Spleen (tissue), 11 donors: ENCODE results near the gene RARG. TPM values are rescaled to one million over a fixed set of nuclear protein-coding genes. Genes with fewer than 3 reads are reported as not detected.

ENCODE experiments used
- DNase-seq: peaks from one replicate; pipeline ENCODE4 v3.0.0-alpha.2; 2020
- H3K27ac ChIP-seq, 8 donors: fragments of 200-600 bp; sonication (generic) in 7 of 8; 1 replicate in 4 of 8; 2 replicates in 4 of 8; pipeline versions ENCODE4 v1.5.0 to v1.8.0; 2016 to 2021; ENCODE audit warnings: inconsistent platforms in 4 of 8, mild to moderate bottlenecking in 4 of 8, moderate library complexity in 1 of 8
- H3K27me3 ChIP-seq, 7 donors: fragments of 200-600 bp; sonication (generic) in 6 of 7; replicated peaks in 1 of 7; 1 replicate in 4 of 7; 2 replicates in 3 of 7; pipeline versions ENCODE4 v1.5.0 to v1.8.0; 2016 to 2021; ENCODE audit warnings: inconsistent platforms in 3 of 7, mild to moderate bottlenecking in 1 of 7
- H3K36me3 ChIP-seq, 6 donors: fragments of 200-600 bp; sonication (generic) in 5 of 6; 1 replicate in 4 of 6; 2 replicates in 2 of 6; pipeline versions ENCODE4 v1.5.0 to v1.8.0; 2016 to 2021; ENCODE audit warnings: inconsistent platforms in 2 of 6
- H3K4me1 ChIP-seq, 6 donors: fragments of 200-600 bp; sonication (generic) in 5 of 6; 1 replicate in 3 of 6; 2 replicates in 3 of 6; pipeline versions ENCODE4 v1.5.0 to v1.8.0; 2016 to 2021; ENCODE audit warnings: inconsistent platforms in 3 of 6
- H3K4me3 ChIP-seq, 8 donors: fragments of 200-600 bp; sonication (generic) in 7 of 8; 1 replicate in 4 of 8; 2 replicates in 4 of 8; pipeline versions ENCODE4 v1.5.0 to v1.8.0; 2016 to 2021; ENCODE audit warnings: inconsistent platforms in 4 of 8, mild to moderate bottlenecking in 4 of 8, moderate library complexity in 2 of 8
- H3K9me3 ChIP-seq, 8 donors: fragments of 200-600 bp; sonication (generic) in 7 of 8; 1 replicate in 4 of 8; 2 replicates in 4 of 8; pipeline versions ENCODE4 v1.5.0 to v1.8.0; 2016 to 2021; ENCODE audit warnings: inconsistent platforms in 4 of 8
- POLR2A ChIP-seq, 3 donors: fragments of 450-650 bp; IDR thresholded peaks; one replicate each; pipeline ENCODE4 v1.5.1; 2017; ENCODE audit warnings: antibody characterized with exemption in 3 of 3, mild to moderate bottlenecking in 1 of 3
- POLR2AphosphoS5 ChIP-seq, 3 donors: sonication (generic); formaldehyde crosslinking; IDR thresholded peaks; one replicate each; pipeline ENCODE4 v1.5.1; 2017; ENCODE audit warnings: antibody characterized with exemption in 3 of 3
- WGBS, 5 donors: extraction: QIAGEN DNeasy Blood & Tissue Kit in 3 of 5; methylation state at CpG; one replicate each; pipeline versions ENCODE4 v1.1.5 to v1.1.7; 2013 to 2018; 5-methylcytosine and 5-hydroxymethylcytosine counted together
- intact Hi-C: fragments of 100-400 bp; cut with DNase I; formaldehyde crosslinking; loops from one replicate; pipeline ENCODE4 v1.15.0; 2023; ENCODE audit warnings: low total_unique reads
- polyA plus RNA-seq, 3 donors: library from polyadenylated mRNA; stranded (reverse); fragments of 200-250 nt; gene quantifications; one replicate each; pipeline ENCODE4 v1.2.1, GENCODE V29; 2013
- total RNA-seq, 7 donors: library from RNA; depleted of rRNA in 3 of 7; stranded (reverse); fragments of >200 nt in 3 of 7; fragmentation: NEBNext Ultra II Directional in 4 of 7; extraction: Animal tissue kit (Norgen Biotek cat#: 25700) in 4 of 7; gene quantifications; one replicate each; pipeline versions ENCODE4 v1.1.0 to v1.2.1, GENCODE V29; 2016 to 2021
- TF ChIP-seq, protein P1 (sequence below), 11 experiments: fragments of 200-600 bp in 7 of 11; fragments of 450-650 bp in 4 of 11; sonication (generic) in 4 of 11; IDR thresholded peaks in 8 of 11; conservative IDR thresholded peaks in 3 of 11; 1 replicate in 7 of 11; 2 replicates in 4 of 11; pipeline versions ENCODE4 v1.4.0 to v1.8.0; 2016 to 2021; ENCODE audit warnings: antibody characterized with exemption in 11 of 11, inconsistent platforms in 4 of 11, mild to moderate bottlenecking in 1 of 11
- donor health status: healthy with polysubstance abuse.
- donor health status: DM: no; HTN: no; CAD: no; lungs with moderate emphysema.
- donor health status: DM: no; HTN: no; CAD: no.
- donor health status: Bipolar disorder and iron deficiency.
- donor health status: healthy.
- donor health status: DM: no; HTN: no; CAD: no.
- donor health status: DM: yes; HTN: yes; CAD: no.

RARG gene
- total and polyA plus RNA-seq, 10 donors = 4.6 to 20.8 (median 11.2) TPM

DNA sequence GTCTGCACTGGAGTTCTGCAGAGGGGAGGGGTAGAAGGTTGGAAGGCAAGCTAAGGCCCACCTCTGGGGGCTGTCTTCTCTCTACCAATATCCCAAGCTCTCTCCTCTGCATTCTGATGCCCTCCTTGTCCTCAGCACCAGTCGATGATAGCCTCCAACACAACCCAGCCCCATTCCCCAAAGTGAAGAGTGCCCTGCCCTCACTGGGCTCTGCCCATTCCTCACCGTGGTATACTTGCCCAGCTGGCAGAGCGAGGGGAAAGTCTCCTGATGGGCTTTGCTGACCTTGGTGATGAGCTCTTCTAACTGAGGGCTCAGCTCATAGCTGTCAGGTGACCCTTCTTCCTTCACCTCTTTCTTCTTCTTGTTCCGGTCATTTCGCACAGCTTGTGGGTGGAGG lies 17.8 kb downstream of the RARG start:
- Histone ChIP-seq H3K36me3 (peaks cover 0 to 50% (median 19%) of the 10 kb centered on the region in 6 donors), H3K4me3 (peak overlapping the region in 1 of 8 donors; percentile 25), H3K27me3 (no peaks in the 10 kb centered on the region), H3K9me3 (no peaks in the 10 kb centered on the region), H3K27ac (peak overlapping the region in 7 of 8 donors; percentile 36 to 98 (median 98)), H3K4me1 (peaks cover 49 to 99% (median 89%) of the 10 kb centered on the region in 6 donors)
- no peak for DNase-seq
- WGBS, 5 donors = 66 to 80% (median 75%) methylated on average over 5 of the region's 5 CpGs
- intact Hi-C loops = no loop called here
- TF ChIP-seq, protein P1, sequence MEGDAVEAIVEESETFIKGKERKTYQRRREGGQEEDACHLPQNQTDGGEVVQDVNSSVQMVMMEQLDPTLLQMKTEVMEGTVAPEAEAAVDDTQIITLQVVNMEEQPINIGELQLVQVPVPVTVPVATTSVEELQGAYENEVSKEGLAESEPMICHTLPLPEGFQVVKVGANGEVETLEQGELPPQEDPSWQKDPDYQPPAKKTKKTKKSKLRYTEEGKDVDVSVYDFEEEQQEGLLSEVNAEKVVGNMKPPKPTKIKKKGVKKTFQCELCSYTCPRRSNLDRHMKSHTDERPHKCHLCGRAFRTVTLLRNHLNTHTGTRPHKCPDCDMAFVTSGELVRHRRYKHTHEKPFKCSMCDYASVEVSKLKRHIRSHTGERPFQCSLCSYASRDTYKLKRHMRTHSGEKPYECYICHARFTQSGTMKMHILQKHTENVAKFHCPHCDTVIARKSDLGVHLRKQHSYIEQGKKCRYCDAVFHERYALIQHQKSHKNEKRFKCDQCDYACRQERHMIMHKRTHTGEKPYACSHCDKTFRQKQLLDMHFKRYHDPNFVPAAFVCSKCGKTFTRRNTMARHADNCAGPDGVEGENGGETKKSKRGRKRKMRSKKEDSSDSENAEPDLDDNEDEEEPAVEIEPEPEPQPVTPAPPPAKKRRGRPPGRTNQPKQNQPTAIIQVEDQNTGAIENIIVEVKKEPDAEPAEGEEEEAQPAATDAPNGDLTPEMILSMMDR (IDR thresholded peaks at IDR 0.05 in 8 of 11, conservative IDR thresholded peaks at IDR 0.05 in 3 of 11) = no peak
- no peak for TF ChIP-seq POLR2AphosphoS5 (IDR thresholded peaks at IDR 0.05)
- no peak for TF ChIP-seq POLR2A (IDR thresholded peaks at IDR 0.05)

DNA sequence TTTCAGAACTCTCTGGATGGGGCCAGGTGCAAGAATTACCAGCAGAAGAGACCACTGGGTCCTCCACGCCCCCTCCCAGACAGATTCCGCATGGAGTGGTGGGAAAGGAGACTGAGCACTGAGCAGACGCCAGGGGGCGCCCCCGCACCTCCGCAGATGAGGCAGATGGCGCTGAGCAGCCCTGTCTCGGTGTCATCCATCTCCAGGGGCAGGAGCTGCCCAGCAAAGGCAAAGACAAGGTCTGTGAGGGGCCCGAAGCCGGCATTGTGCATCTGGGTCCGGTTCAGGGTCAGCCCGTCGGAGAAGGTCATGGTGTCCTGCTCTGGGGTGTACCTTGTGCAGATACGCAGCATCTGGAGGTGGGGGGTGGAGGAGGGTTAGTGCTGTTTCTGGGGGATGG lies 18.7 kb downstream of the RARG start:
- Histone ChIP-seq H3K9me3 (no peaks in the 10 kb centered on the region), H3K27ac (peak overlapping the region in 5 of 8 donors; percentile 46 to 98 (median 98)), H3K4me3 (peak overlapping the region in 1 of 8 donors; percentile 11), H3K27me3 (no peaks in the 10 kb centered on the region), H3K36me3 (peaks cover 0 to 50% (median 19%) of the 10 kb centered on the region in 6 donors), H3K4me1 (peaks cover 57 to 99% (median 89%) of the 10 kb centered on the region in 6 donors)
- peak; percentile 96 for DNase-seq
- 9 to 17% (median 13%) methylated on average over 12 to 14 of the region's 14 CpGs for WGBS, 5 donors
- TF ChIP-seq, protein P1 (IDR thresholded peaks at IDR 0.05 in 8 of 11, conservative IDR thresholded peaks at IDR 0.05 in 3 of 11) = peak; percentile 85 to 95 (median 93)
- peak; percentile 44 to 74 (median 72) for TF ChIP-seq POLR2AphosphoS5 (IDR thresholded peaks at IDR 0.05)
- no peak for TF ChIP-seq POLR2A (IDR thresholded peaks at IDR 0.05)
- intact Hi-C loops = loop anchor here (2.0 kb wide), 1 partner anchor 73 kb away; no protein-coding TSS in a partner anchor

DNA sequence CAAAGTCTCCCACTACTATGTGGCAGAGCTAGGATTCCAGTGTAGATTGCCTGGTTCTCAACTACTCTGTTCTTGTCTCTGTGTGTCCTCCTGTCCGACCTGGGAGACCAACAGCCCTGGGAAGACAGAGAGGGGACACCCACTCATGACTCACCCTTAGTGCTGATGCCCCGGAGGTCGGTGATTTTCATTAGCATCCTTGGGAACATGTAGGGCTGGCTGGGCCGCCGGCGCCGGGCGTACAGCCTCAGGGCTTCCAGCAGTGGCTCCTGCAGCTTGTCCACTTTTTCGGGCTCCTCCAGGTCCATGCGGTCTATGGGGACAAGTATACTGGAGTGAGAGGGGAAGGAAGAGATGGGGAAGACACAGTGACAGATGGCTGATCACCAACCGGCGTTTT lies 19.1 kb downstream of the RARG start:
- TF ChIP-seq POLR2A (IDR thresholded peaks at IDR 0.05) = no peak
- TF ChIP-seq POLR2AphosphoS5 (IDR thresholded peaks at IDR 0.05) = no peak
- TF ChIP-seq, protein P1 (IDR thresholded peaks at IDR 0.05 in 8 of 11, conservative IDR thresholded peaks at IDR 0.05 in 3 of 11) = no peak
- Histone ChIP-seq H3K27ac (peak overlapping the region in 4 of 8 donors; percentile 46 to 98 (median 98)), H3K36me3 (peaks cover 0 to 50% (median 19%) of the 10 kb centered on the region in 6 donors), H3K27me3 (no peaks in the 10 kb centered on the region), H3K4me3 (peak overlapping the region in 1 of 8 donors; percentile 11), H3K9me3 (no peaks in the 10 kb centered on the region), H3K4me1 (peaks cover 58 to 99% (median 89%) of the 10 kb centered on the region in 6 donors)
- peak; percentile 77 for DNase-seq
- intact Hi-C loops = loop anchor here (2.0 kb wide), 1 partner anchor 74 kb away; no protein-coding TSS in a partner anchor
- WGBS, 5 donors = 50 to 73% (median 53%) methylated on average over 12 of the region's 12 CpGs

DNA sequence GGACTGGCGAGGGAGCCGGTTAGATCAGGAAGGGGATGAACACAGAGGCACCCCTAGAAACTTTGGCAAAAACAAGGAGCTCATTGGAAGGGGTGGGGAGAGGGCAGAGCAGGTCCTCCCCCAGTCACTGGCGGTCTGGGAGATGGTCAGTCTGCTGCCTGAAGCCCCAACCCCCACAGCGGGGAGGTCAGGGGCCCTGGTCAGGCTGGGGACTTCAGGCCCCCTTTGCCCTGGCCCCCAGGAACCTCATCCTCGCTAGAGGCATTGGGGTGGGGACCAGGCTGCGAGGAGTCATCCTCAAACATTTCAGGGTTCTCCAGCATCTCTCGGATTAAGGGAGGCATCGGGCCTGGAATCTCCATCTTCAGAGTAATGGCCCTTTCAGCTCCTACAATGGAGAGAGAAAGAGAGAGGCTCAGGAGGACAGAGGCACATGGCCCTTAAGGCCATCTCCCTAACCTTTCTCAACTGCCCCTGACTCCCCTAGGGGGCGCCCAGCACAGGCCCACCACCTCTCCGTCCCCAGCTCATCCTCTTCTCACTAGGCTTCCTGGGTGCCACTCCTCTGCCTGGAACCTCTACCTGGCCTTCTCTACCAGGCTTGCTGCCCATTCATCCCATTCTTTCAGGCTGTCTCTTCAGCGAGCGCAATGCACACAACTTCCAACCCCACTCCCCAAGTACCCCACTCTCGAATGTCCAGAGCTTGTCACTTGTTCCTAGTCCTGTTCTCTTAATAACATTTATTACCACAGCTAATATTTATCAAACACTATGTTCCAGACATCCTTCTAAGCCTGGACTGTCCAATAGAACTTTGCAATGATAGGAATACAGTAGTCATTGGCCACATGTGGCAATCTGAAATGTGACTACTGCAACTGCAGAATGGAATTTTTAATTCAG lies 20.3 kb downstream of the RARG start:
- TF ChIP-seq, protein P1 (IDR thresholded peaks at IDR 0.05 in 8 of 11, conservative IDR thresholded peaks at IDR 0.05 in 3 of 11) = peak in 7 of 11 experiments; percentile 10 to 47 (median 40)
- no peak for TF ChIP-seq POLR2A (IDR thresholded peaks at IDR 0.05)
- DNase-seq = peak; percentile 78
- H3K27me3 ChIP-seq = no peaks in the 10 kb centered on the region
- peaks cover 57 to 99% (median 89%) of the 10 kb centered on the region in 6 donors for H3K4me1 ChIP-seq
- WGBS, 5 donors = 81 to 90% (median 87%) methylated on average over 9 to 13 of the region's 13 CpGs
- peak overlapping the region in 2 of 8 donors; percentile 87 to 92 for H3K27ac ChIP-seq
- H3K4me3 ChIP-seq = no peak overlapping the region
- no peaks in the 10 kb centered on the region for H3K9me3 ChIP-seq
- peaks cover 0 to 50% (median 19%) of the 10 kb centered on the region in 6 donors for H3K36me3 ChIP-seq
- intact Hi-C loops = loop anchor here (2.0 kb wide), 1 partner anchor 75 kb away; no protein-coding TSS in a partner anchor
